A172 (cell line): ENCODE data around the gene WWOX. TPM values are rescaled to one million over a fixed set of nuclear protein-coding genes. Genes with fewer than 3 reads are reported as not detected.
"Not testable (repeated sequence)": the region's sequence is repeated elsewhere in the genome, so short reads cannot be mapped to it uniquely, and the experiment has no call there.

Experiments
- DNase-seq: peaks from one replicate; pipeline ENCODE4 v3.0.0-alpha.2; 2015; ENCODE audit warnings: low spot score
- total RNA-seq: library from RNA; depleted of rRNA; stranded (reverse); fragments of >200 nt; shearing (Covaris generic); gene quantifications from 2 replicates; pipeline ENCODE4 v1.2.3, GENCODE V29; 2014

WWOX gene
- total RNA-seq, 1 experiment from 2014 or later, result 29.6 TPM

- no peak for DNase-seq
Measured at GRCh38 chr16:78684655-78685375, 585.4 kb downstream of the WWOX start.

- DNase-seq, result no peak
Measured at GRCh38 chr16:78686601-78687000, 587.1 kb downstream of the WWOX start.

DNA sequence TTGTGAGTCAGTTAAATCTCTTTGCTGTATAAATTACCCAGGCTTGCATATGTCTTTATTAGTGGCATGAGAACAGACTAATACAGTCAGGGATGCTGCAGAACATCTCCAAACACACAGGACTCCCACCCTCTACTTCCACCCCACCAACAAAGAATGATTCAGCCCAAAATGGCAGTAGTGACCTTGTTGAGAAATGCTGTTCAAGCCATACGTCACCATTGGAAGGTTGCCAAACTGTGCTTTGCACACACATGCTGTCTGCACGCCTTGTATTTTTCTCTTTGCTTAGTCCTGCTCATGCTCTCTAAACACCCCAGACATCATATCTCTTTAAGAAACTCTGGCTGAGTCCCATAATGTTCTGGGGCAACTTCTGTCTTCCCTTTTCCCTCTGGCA, 589.6 kb downstream of the WWOX start:
- DNase-seq, result no peak

DNA sequence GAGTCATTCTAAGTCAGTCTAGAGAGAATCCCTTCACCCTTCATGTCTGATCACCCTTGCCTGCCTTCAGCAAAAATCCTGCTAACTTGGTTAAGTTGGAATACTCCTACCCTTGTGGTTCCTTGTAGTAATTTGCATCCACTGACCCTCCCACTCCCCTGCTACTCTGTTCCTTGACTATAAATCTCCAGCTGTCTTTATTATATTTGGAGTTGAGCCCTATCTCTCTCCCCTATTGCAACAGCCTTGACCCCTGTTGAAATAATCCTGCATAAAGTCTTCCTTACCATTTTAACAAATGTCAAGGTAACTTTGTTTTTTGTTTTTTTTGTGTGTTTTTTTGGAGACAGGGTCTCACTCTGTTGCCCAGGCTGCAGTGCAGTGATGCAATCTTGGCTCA, 590.1 kb downstream of the WWOX start:
- no peak for DNase-seq

DNA sequence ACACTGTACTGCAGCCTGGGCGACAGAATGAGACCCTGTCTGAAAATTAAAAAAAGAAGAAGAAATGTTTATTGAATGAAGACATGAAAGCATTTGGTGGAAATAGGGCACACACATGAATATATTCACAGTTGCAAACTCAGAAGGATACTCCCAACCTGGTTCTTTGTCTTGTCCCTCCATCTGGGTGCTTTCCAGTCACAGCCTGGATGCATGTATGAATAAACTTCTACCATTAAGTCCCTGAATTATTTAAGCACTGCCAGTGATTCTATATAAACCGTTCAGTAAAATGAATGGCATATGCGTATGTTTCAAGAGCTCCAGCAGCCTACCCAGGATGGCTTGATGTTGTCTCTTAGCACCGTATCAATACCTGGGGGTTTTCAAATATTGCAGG, 591.1 kb downstream of the WWOX start:
- DNase-seq, result no peak

- not testable (repeated sequence) for DNase-seq
Measured at GRCh38 chr16:78691746-78692145, 592.3 kb downstream of the WWOX start.

- DNase-seq, result no peak
Measured at GRCh38 chr16:78693496-78693895, 594.0 kb downstream of the WWOX start.

GRCh38 chr16:78694414-78694813, 595.0 kb downstream of the WWOX start:
- DNase-seq, result no peak

- DNase-seq, result no peak
Measured at GRCh38 chr16:78695391-78695790, 595.9 kb downstream of the WWOX start.

DNA sequence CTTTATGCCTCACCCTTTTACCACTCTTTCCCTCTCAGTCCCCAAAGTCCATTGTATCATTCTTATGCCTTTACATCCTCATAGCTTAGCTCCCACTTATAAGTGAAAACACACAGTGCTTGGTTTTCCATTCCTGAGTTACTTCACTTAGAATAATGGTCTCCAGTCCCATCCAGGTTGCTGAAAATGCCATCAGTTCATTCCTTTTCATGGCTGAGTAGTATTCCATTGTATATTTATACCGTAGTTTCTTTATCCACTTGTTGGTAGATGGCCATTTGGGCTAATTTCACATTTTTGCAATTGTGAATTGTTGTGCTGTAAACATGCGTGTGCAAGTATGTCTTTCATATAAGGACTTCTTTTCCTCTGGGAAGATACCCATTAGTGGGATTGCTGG, 597.3 kb downstream of the WWOX start:
- no peak for DNase-seq

- DNase-seq, result no peak
Measured at GRCh38 chr16:78697426-78697825, 598.0 kb downstream of the WWOX start.

DNA sequence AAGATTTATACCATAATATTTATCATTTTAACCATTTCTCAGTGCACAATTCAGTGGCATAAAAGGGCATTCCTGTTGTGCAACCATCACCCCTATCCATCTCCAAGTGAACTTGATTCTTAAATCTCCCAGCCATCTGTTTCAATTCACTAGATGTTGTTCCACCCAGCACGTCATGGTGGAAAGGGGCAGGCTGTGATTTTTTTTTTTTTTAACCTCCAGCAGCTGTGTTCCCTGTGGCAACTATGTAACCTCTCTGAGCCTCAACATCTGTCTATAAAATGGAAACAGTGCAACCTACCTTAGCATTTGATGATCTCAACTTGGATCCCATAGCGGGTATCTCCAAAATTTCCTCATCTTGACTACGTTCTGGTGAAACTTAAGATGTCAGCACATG, 604.5 kb downstream of the WWOX start:
- no peak for DNase-seq

- no peak for DNase-seq
Measured at GRCh38 chr16:78704416-78704815, 605.0 kb downstream of the WWOX start.

- DNase-seq, result no peak
Measured at GRCh38 chr16:78705694-78706093, 606.2 kb downstream of the WWOX start.

DNA sequence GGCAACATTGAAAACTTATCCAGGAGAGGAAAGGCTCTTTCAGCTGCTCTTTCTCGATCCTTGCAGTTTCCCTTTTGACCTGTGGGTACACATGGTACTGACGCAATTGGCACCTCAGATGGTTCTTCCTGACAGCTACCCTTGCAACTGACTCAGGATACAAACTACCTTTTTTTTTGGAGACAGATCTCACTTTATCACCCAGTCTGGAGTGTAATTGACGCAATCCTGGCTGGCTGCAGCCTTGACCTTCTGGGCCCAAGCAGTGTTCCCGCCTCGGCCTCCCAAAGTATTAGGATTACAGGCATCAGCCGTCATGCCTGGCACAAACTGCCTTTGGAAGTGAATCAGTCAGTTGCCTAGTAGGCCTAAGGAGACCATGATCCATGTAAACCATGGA, 607.2 kb downstream of the WWOX start:
- DNase-seq, result no peak

GRCh38 chr16:78709137-78709884, 609.9 kb downstream of the WWOX start:
- no peak for DNase-seq

GRCh38 chr16:78715106-78715505, 615.7 kb downstream of the WWOX start:
- no peak for DNase-seq

- DNase-seq, result no peak
Measured at GRCh38 chr16:78715673-78716072, 616.2 kb downstream of the WWOX start.

GRCh38 chr16:78718141-78718540, 618.7 kb downstream of the WWOX start:
- no peak for DNase-seq

DNA sequence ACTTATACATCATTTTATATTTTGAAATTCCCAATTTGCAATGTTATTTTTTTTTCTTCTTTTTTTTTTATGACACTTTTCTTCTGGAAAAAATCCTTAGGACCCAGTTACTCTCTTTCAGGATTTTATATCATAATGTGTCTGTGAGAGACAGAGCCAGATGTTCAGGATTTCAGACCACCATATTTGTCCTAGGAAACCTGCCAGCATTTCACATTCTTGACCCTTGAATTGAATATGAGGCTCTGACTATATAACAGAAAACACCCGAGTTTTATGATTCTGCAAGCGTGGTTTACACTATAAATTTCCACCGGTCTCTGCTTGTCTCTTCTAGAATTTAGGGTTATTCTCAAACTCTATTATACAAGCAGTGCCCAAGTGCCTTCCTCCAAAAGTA, 621.0 kb downstream of the WWOX start:
- DNase-seq, result no peak

GRCh38 chr16:78727536-78727935, 628.1 kb downstream of the WWOX start:
- DNase-seq, result no peak

- DNase-seq, result no peak
Measured at GRCh38 chr16:78729687-78730086, 630.2 kb downstream of the WWOX start.

DNA sequence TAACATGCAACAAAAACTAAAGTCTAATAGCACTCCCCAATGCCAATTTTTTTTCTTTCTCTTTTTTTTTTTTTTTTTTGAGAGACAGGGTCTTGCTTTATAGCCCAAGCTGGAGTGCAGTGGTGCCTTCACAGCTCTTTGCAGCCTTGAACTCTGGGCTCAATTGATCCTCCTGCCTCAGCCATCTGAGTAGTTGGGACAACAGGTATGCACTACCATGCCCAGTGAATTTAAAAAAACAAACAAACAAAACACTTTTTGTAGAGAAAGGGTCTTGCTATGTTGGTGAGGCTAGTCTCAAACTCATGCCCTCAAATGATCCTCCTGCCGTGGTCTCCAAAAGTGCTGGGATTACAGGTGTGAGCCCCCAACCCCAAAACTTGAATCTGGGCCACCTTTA, 632.3 kb downstream of the WWOX start:
- DNase-seq, result no peak

DNA sequence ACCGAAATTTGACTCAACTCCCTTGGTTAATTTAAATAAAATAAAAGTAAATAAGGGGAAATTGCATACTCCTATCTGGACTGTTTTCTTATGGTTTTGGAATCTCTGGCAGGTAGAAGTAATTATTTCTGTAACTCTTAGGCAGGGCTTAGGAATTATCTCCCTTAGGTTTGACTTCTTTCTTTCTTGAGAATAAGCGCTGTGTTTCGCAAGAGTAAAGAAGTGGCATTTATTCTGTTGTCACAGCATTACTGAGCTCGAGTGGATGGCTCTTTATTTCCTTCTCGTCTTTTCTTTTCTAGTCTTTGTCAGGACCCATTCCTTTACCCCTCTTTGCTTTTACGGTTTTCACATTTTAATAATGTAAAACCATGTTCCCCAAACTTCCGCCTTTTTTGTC, 633.2 kb downstream of the WWOX start:
- DNase-seq, result no peak
